ENCODE data around the gene NDRG3.
A peak's percentile ranks its signal among the peaks of the same experiment; 100 is the strongest.
"Not testable (repeated sequence)": the region's sequence is repeated elsewhere in the genome, so short reads cannot be mapped to it uniquely, and the experiment has no call there.

NDRG3 gene

GRCh38 chr20:36686944-36687343 lies 58.9 kb downstream of the NDRG3 start:
- DNase-seq: no peak

DNA sequence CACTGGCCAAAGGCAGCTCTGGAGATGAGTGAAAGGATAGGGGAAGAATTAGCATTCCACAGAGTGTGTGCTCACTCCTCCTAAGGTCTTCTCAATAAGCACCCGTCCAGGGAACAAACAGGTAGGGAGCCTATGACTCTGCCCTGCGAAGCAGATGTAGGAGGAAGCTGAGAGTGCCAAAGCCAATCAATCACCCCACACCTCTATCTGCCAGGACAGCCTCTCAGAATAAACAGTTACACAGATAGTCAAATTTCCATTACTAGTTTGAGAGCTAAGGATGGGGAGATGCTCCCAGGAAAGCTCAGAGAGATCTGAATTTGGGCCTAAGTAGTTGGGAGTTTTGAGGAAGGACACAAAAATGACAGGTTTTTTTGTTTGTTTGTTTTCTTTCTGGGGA lies 59.4 kb downstream of the NDRG3 start:
- no peak for DNase-seq

- DNase-seq: no peak
Observed at GRCh38 chr20:36684747-36685146, 61.1 kb downstream of the NDRG3 start.

- no peak for DNase-seq
Observed at GRCh38 chr20:36682311-36682710, 63.6 kb downstream of the NDRG3 start.

DNA sequence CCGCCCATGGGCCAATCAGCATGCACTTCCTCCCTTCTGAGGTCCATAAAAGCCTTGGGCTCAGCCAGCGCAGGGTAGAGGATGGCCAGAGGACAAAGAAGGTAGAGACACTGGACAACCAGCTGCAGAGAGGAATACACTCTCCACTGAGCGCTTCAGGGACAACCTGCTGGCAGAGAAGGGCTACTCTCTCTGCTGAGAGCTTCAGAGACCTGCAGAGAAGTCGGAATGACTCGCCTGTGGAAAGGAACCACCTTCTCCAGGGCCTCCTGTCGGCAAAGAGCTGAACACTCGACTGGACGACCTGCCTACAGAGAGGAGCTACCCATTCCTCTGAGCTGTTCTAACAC lies 68.5 kb downstream of the NDRG3 start:
- no peak for DNase-seq

GRCh38 chr20:36676701-36677421 lies 69.0 kb downstream of the NDRG3 start:
- no peak for DNase-seq

DNA sequence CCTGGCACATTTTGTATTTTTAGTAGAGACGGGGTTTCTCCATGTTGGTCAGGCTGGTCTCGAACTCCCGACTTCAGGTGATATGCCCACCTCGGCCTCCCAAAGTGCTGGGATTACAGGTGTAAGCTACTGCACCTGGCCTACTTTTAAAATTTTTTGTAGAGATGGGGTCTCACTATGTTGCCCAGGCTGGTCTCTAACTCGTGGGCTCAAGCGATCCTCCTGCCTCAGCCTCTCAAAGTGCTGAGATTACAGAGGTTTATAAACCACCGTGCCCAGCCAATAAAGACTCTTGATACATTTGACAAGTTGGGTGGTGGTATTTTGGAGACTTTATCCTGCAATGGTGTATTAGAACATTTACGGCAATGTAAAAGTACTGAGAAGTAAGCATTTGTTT lies 70.3 kb downstream of the NDRG3 start:
- DNase-seq: not testable (repeated sequence)

GRCh38 chr20:36672991-36673390 lies 72.9 kb downstream of the NDRG3 start:
- DNase-seq: no peak

GRCh38 chr20:36670665-36671357 lies 75.1 kb downstream of the NDRG3 start:
- no peak for DNase-seq

- DNase-seq: no peak
Observed at GRCh38 chr20:36666181-36666740, 79.6 kb downstream of the NDRG3 start.

DNA sequence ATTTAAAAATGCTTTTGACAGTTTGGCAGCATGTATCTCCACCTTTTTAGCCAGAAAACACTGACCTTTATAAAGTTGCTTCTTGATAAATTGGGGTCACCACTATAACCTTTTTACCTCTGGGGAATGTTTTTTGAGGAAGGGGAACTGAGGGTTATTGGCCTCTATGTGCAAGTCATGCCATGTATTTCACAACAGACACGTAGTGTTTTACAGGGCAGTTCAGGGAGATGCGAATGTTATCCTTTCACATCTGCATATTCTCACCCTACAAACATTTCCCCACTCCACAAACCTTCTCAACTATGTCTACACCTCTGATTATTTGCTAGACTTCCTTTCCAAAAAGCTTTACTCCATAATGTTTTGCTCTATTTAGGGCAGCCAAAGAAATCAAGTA lies 82.9 kb downstream of the NDRG3 start:
- no peak for DNase-seq

DNA sequence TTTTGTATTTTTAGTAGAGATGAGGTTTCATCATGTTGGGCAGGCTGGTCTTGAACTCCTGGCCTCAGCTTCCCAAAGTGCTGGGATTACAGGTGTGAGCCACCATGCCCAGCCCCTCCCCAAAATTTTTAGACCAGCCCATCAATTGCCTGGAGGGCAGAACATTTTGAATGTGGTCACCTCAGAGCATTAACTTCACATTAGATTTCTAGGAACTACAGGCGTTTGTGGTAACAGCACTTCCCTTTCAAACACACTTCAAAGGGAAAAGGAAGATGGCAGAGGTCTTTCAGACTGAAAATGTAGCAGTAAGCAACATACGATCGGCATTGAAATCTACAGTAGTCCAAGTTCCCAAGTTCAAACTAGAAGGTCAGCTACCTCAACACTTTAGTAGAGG lies 87.6 kb downstream of the NDRG3 start:
- DNase-seq: no peak

DNA sequence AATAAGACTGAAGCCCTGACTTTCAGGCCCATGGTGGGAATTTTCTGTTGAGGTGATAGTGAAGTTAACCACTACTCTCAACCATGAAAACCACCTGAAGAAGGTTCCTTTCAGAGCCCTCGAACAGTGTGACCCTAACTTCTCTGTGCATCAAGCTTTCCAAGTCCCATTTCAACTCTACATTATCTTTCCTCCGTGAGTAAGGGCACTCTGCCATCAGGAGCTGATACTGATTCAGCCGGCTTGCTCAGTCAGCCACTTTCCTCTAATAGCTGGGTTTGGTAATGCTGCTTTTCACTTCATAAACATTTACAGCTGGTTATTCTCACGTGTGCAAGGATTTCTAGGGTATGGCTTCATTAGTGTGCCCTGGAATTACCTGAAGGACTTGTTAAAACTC lies 89.2 kb downstream of the NDRG3 start:
- no peak for DNase-seq

DNA sequence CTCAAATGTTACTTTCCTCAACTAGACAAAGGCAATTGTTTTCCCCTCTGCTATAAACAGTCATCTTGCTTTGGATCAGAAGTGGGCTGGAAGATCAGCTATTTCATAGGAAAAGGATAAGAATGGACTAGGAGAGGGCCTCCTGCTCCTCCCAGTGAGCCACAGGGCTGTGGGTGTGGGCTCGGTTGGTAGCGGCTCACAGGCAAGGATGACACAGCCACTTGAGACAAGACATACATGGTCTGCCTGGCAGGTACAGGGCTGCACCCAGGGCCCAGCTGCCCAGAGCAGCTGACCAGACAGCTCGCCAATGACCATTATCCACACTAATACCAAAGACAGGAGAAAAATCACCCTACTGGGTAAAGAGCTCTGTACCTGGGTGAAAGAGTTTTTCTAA lies 90.9 kb downstream of the NDRG3 start:
- DNase-seq: no peak

- DNase-seq: no peak
Observed at GRCh38 chr20:36654506-36654905, 91.4 kb downstream of the NDRG3 start.

GRCh38 chr20:36653456-36653855 lies 92.4 kb downstream of the NDRG3 start:
- DNase-seq: no peak

- no peak for DNase-seq
Observed at GRCh38 chr20:36647196-36648121, 98.4 kb downstream of the NDRG3 start.

DNA sequence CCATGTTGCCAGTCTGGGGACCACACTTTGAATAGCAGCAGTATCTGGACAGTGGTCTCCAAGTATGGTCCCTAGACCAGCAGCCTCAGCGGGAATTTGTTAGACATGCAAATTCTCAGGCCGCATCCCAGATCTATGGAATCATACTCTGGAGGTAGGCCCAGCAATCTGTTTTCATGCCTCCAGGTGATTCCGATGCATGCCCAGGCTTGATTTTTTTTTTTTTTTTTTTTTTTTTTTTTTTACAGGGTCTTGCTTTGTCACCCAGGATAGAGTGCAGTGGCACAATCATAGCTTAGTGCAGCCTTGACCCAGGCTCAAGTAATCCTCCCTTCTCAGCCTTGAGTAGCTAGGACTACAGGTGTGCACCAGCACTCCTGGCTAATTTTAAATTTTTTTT lies 99.2 kb downstream of the NDRG3 start:
- no peak for DNase-seq

- peak; percentile 48 to 57 for DNase-seq
Observed at GRCh38 chr20:36645998-36646397, 99.9 kb downstream of the NDRG3 start, which contains the start of gene SLA2. Gene SLA2, minus strand, starts transcription at chr20:36646196. Its CDS starts 4,861 bp downstream, at chr20:36641335.

GRCh38 chr20:36645353-36645752 lies 100.5 kb downstream of the NDRG3 start:
- DNase-seq: no peak

DNA sequence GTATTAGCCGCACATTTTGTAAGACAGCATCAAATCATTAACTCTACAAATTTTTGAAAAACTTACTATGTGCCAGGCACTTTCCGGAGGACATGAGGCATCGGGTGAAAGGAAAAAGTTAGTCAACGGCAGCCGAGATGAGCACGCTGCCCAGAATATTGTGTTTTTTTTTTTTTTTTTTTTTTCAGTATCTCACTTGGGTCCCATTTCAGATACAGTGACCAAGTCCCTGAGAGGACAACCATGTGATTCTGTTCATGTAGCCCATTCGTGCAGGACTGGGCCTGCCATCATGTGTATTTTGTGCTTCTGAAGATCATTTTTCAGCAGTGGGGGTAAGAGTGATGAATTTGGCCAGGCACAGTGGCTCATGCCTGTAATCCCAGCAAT lies 101.2 kb downstream of the NDRG3 start:
- DNase-seq: peak; percentile 50 to 61

- DNase-seq: peak; percentile 42 to 51
Observed at GRCh38 chr20:36644032-36644705, 101.7 kb downstream of the NDRG3 start.

- no peak for DNase-seq
Observed at GRCh38 chr20:36642136-36642535, 103.8 kb downstream of the NDRG3 start.
